ENCODE data around the gene NAALADL1.

Gene NAALADL1

GRCh38 chr11:65051398-65051858, 6.9 kb downstream of the NAALADL1 start:
- H3K4me3 ChIP-seq (ENCODE audit: low read depth, low read length), result no peak overlapping the region
- TF ChIP-seq CTCF (IDR thresholded peaks at IDR 0.05), result no peak
- H3K27ac ChIP-seq, result no peak overlapping the region
- no peak overlapping the region for H3K9ac ChIP-seq
- no peaks in the 10 kb centered on the region for H3K4me1 ChIP-seq
- no peak overlapping the region for H3K4me2 ChIP-seq (ENCODE audit: low read length)
- no peak overlapping the region for H2AFZ ChIP-seq
- no peaks in the 10 kb centered on the region for H3K27me3 ChIP-seq (ENCODE audit: control insufficient read depth, insufficient read depth, low read length)
- no peaks in the 10 kb centered on the region for H3K36me3 ChIP-seq (ENCODE audit: control insufficient read depth, insufficient read depth, low read length)
- H3K9me3 ChIP-seq (ENCODE audit: control insufficient read depth, low read length), result no peaks in the 10 kb centered on the region
- no peaks in the 10 kb centered on the region for H3K79me2 ChIP-seq

GRCh38 chr11:65047581-65048422, 10.6 kb downstream of the NAALADL1 start:
- peak overlapping the region; percentile 46 for H2AFZ ChIP-seq
- no peaks in the 10 kb centered on the region for H3K79me2 ChIP-seq
- no peaks in the 10 kb centered on the region for H3K4me1 ChIP-seq
- no peaks in the 10 kb centered on the region for H3K36me3 ChIP-seq (ENCODE audit: control insufficient read depth, insufficient read depth, low read length)
- H3K4me2 ChIP-seq (ENCODE audit: low read length), result no peak overlapping the region
- no peak overlapping the region for H3K27ac ChIP-seq
- H3K27me3 ChIP-seq (ENCODE audit: control insufficient read depth, insufficient read depth, low read length), result no peaks in the 10 kb centered on the region
- H3K9me3 ChIP-seq (ENCODE audit: control insufficient read depth, low read length), result no peaks in the 10 kb centered on the region
- H3K9ac ChIP-seq, result no peak overlapping the region
- peak overlapping the region; percentile 22 for H3K4me3 ChIP-seq (ENCODE audit: low read depth, low read length)
- TF ChIP-seq CTCF (IDR thresholded peaks at IDR 0.05), result no peak

GRCh38 chr11:65045728-65046127, 12.6 kb downstream of the NAALADL1 start:
- Histone ChIP-seq H3K79me2 (no peaks in the 10 kb centered on the region), H2AFZ (no peak overlapping the region), H3K27ac (no peak overlapping the region), H3K9ac (no peak overlapping the region), H3K36me3 (ENCODE audit: control insufficient read depth, insufficient read depth, low read length) (no peaks in the 10 kb centered on the region), H3K4me1 (no peaks in the 10 kb centered on the region), H3K4me3 (ENCODE audit: low read depth, low read length) (no peak overlapping the region), H3K4me2 (ENCODE audit: low read length) (no peak overlapping the region), H3K27me3 (ENCODE audit: control insufficient read depth, insufficient read depth, low read length) (no peaks in the 10 kb centered on the region), H3K9me3 (ENCODE audit: control insufficient read depth, low read length) (no peaks in the 10 kb centered on the region)
- TF ChIP-seq CTCF (IDR thresholded peaks at IDR 0.05), result no peak

- Histone ChIP-seq H3K4me3 (ENCODE audit: low read depth, low read length) (no peak overlapping the region), H3K79me2 (no peaks in the 10 kb centered on the region), H3K9ac (no peak overlapping the region), H3K4me1 (no peaks in the 10 kb centered on the region), H3K36me3 (ENCODE audit: control insufficient read depth, insufficient read depth, low read length) (no peaks in the 10 kb centered on the region), H3K4me2 (ENCODE audit: low read length) (no peak overlapping the region), H3K27ac (no peak overlapping the region), H3K27me3 (ENCODE audit: control insufficient read depth, insufficient read depth, low read length) (no peaks in the 10 kb centered on the region), H2AFZ (no peak overlapping the region), H3K9me3 (ENCODE audit: control insufficient read depth, low read length) (no peaks in the 10 kb centered on the region)
- TF ChIP-seq CTCF (IDR thresholded peaks at IDR 0.05), result no peak
Measured at GRCh38 chr11:65045061-65045460, 13.3 kb downstream of the NAALADL1 start.
